ENCODE measurements around the gene KAT14.

The KAT14 gene

GRCh38 chr20:18187020-18187419 is 49.4 kb downstream of the KAT14 start:
- no peak overlapping the region for H3K4me2 ChIP-seq (ENCODE audit: low read depth, low read length, poor library complexity, severe bottlenecking)
- H3F3A ChIP-seq (ENCODE audit: insufficient read depth): no peaks in the 10 kb centered on the region
- H3K79me2 ChIP-seq (ENCODE audit: insufficient read depth, low read length): no peaks in the 10 kb centered on the region
- H3K27me3 ChIP-seq (ENCODE audit: low read length): no peaks in the 10 kb centered on the region
- H3K27ac ChIP-seq (ENCODE audit: low read depth, low read length): no peak overlapping the region
- no peak overlapping the region for H3K4me3 ChIP-seq (ENCODE audit: insufficient read depth, low read length, poor library complexity, severe bottlenecking)
- H4K20me1 ChIP-seq (ENCODE audit: low read depth, low read length): no peaks in the 10 kb centered on the region
- no peak overlapping the region for H3K9ac ChIP-seq (ENCODE audit: low read length)
- no peaks in the 10 kb centered on the region for H3K9me3 ChIP-seq (ENCODE audit: insufficient read depth, low read length)
- TF ChIP-seq CTCF (IDR thresholded peaks at IDR 0.05; ENCODE audit: insufficient read depth, low read length, poor library complexity, severe bottlenecking) (no peak), EZH2phosphoT487 (conservative IDR thresholded peaks at IDR 0.05; ENCODE audit: low read length) (no peak)
- no peak overlapping the region for H2AFZ ChIP-seq (ENCODE audit: low read depth, low read length, severe bottlenecking)
- H3K36me3 ChIP-seq (ENCODE audit: low read length): 0 out of 2 replicates have a peak, but pooled peaks cover 16% of the 10 kb centered on the region
- H3K9me2 ChIP-seq (replicated peaks; ENCODE audit: insufficient read depth, low read length): no peaks in the 10 kb centered on the region

- no peaks in the 10 kb centered on the region for H3K9me3 ChIP-seq (ENCODE audit: insufficient read depth, low read length)
- no peak overlapping the region for H2AFZ ChIP-seq (ENCODE audit: low read depth, low read length, severe bottlenecking)
- H3K36me3 ChIP-seq (ENCODE audit: low read length): 0 out of 2 replicates have a peak, but pooled peaks cover 13% of the 10 kb centered on the region
These were observed 50.8 kb downstream of the KAT14 start for GRCh38 chr20:18188434-18188833.

DNA sequence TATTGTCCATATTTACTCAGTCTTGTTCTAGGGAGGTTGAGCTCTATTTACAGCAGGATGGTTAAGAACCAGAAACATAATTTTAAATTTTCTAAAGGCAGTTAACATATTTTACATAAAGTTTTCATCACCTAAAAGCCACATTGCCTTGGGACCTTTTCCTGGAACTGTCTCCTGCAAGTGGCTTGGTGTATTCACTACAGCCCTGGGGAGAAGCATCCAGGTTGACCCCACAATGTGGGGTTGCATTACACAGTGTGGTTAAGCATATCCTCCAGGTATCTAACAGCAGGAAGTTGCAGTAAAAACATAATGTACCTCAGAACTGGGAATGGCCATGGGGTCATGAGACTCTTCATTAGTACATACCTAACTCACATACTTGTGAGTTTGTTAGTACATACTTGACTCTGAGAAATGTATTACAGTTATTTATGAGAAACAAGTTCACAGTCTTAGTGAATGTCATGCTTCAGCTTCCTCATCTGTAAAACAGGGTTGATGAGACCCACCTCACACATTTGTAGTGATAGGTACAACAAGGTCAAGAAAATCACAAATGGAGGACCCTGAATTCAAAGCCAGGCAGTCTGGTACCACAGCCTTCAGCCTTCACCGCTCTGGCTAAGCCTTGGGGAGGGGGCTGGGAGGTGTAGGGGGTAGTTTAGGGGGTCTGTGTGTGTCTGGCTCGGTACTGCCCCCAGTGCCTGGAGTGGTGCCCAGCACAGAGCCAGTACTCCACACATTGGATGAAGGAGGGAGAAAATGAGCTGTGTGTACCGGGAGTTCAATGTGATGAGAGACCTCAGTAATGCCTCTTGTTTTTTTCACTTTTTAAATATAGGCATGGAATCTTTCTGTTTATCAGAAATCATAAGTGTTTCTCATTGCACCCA is 52.9 kb downstream of the KAT14 start:
- H3F3A ChIP-seq (ENCODE audit: insufficient read depth): no peaks in the 10 kb centered on the region
- H3K9me2 ChIP-seq (replicated peaks; ENCODE audit: insufficient read depth, low read length): no peaks in the 10 kb centered on the region
- no peaks in the 10 kb centered on the region for H4K20me1 ChIP-seq (ENCODE audit: low read depth, low read length)
- no peak overlapping the region for H3K27ac ChIP-seq (ENCODE audit: low read depth, low read length)
- no peaks in the 10 kb centered on the region for H3K79me2 ChIP-seq (ENCODE audit: insufficient read depth, low read length)
- 0 out of 2 replicates have a peak, but pooled peaks cover 7% of the 10 kb centered on the region for H3K36me3 ChIP-seq (ENCODE audit: low read length)
- TF ChIP-seq CTCF (IDR thresholded peaks at IDR 0.05; ENCODE audit: insufficient read depth, low read length, poor library complexity, severe bottlenecking) (no peak), EZH2phosphoT487 (conservative IDR thresholded peaks at IDR 0.05; ENCODE audit: low read length) (no peak)
- H3K27me3 ChIP-seq (ENCODE audit: low read length): no peaks in the 10 kb centered on the region
- no peak overlapping the region for H3K9ac ChIP-seq (ENCODE audit: low read length)
- H3K4me2 ChIP-seq (ENCODE audit: low read depth, low read length, poor library complexity, severe bottlenecking): no peak overlapping the region
- H2AFZ ChIP-seq (ENCODE audit: low read depth, low read length, severe bottlenecking): no peak overlapping the region
- no peak overlapping the region for H3K4me3 ChIP-seq (ENCODE audit: insufficient read depth, low read length, poor library complexity, severe bottlenecking)
- no peaks in the 10 kb centered on the region for H3K9me3 ChIP-seq (ENCODE audit: insufficient read depth, low read length)

More at GRCh38 chr20:18188434-18188833, 50.8 kb downstream of the KAT14 start:
- Histone ChIP-seq H3K9ac (ENCODE audit: low read length) (no peak overlapping the region), H3F3A (ENCODE audit: insufficient read depth) (no peaks in the 10 kb centered on the region), H3K27ac (ENCODE audit: low read depth, low read length) (no peak overlapping the region), H3K27me3 (ENCODE audit: low read length) (no peaks in the 10 kb centered on the region), H3K79me2 (ENCODE audit: insufficient read depth, low read length) (no peaks in the 10 kb centered on the region), H3K4me3 (ENCODE audit: insufficient read depth, low read length, poor library complexity, severe bottlenecking) (no peak overlapping the region), H4K20me1 (ENCODE audit: low read depth, low read length) (no peaks in the 10 kb centered on the region), H3K9me2 (replicated peaks; ENCODE audit: insufficient read depth, low read length) (no peaks in the 10 kb centered on the region), H3K4me2 (ENCODE audit: low read depth, low read length, poor library complexity, severe bottlenecking) (no peak overlapping the region)
- TF ChIP-seq EZH2phosphoT487 (conservative IDR thresholded peaks at IDR 0.05; ENCODE audit: low read length) (no peak), CTCF (IDR thresholded peaks at IDR 0.05; ENCODE audit: insufficient read depth, low read length, poor library complexity, severe bottlenecking) (no peak)
